K562 (cell line): Measurements from ENCODE around the gene CREB5. TPM values are rescaled to one million over a fixed set of nuclear protein-coding genes. Genes with fewer than 3 reads are reported as not detected.

Experiments used
- ATAC-seq: fragments of 200-7000 bp; cut with Tn5 transposase; 3 replicates; pipeline ENCODE4 v1.9.1; 2020; ENCODE audit warnings: moderate library complexity
- BruUV-seq: library from RNA; stranded (reverse); fragments of 400-500 nt; replicated peaks from 2 replicates; lab custom pipeline; 2021; lab: Mats Ljungman, UMichigan
- CTCF ChIA-PET: fragments of 300-600 bp; formaldehyde crosslinking; extraction: SDS; loops from one replicate; lab custom pipeline; 2021; ENCODE audit warnings: low intra/inter-chr PET ratio; lab: Yijun Ruan, JAX
- POLR2A ChIA-PET: fragments of 300-600, 350-650 bp; sonication (Branson Sonifier 250); formaldehyde crosslinking; extraction: SDS; loops from one replicate; lab custom pipeline; 2021; ENCODE audit warnings: antibody characterized with exemption, inconsistent platforms; lab: Yijun Ruan, JAX
- DNase-seq, 4 experiments: peaks; one replicate each; pipeline versions ENCODE4 v3.0.0 to v3.0.0-alpha.2; 2011 to 2018; ENCODE audit warnings: low spot score in 3 of 4, mixed read lengths in 3 of 4; ENCODE audit errors: extremely low read depth in 1 of 4
- FAIRE-seq: peaks from 2 replicates; lab custom pipeline; 2011; peaks lifted over from hg19 to GRCh38; lab: Jason Lieb, UNC
- H2AFZ ChIP-seq: 2 replicates; pipeline ENCODE4 v1.6.0; 2011; ENCODE audit warnings: low read depth, low read length, control low read depth, inconsistent platforms
- H3K27ac ChIP-seq: fragments of 200-600 bp; 3 replicates; pipeline ENCODE4 v1.8.0; 2011; ENCODE audit warnings: low read depth, mild to moderate bottlenecking, control low read depth, inconsistent platforms, low read length, moderate library complexity, mixed read lengths; ENCODE audit errors: extremely low read depth
- H3K27me3 ChIP-seq, 2 experiments: fragments of 300-600 bp in 1 of 2; 2 replicates in 1 of 2; 3 replicates in 1 of 2; pipeline versions ENCODE4 v1.6.0 to v1.8.0; 2011; ENCODE audit warnings: inconsistent platforms in 2 of 2, low read length in 2 of 2, mild to moderate bottlenecking in 1 of 2, mixed read lengths in 1 of 2, moderate library complexity in 1 of 2; ENCODE audit not compliant: control insufficient read depth in 2 of 2, insufficient read depth in 2 of 2
- H3K36me3 ChIP-seq: fragments of 300-600 bp; 3 replicates; pipeline ENCODE4 v1.8.0; 2011; ENCODE audit warnings: mild to moderate bottlenecking, low read length, inconsistent platforms; ENCODE audit not compliant: control insufficient read depth, insufficient read depth
- H3K4me1 ChIP-seq, 2 experiments: fragments of 200-600 bp in 1 of 2; replicated peaks in 1 of 2; 2 replicates in 1 of 2; 3 replicates in 1 of 2; pipeline versions ENCODE4 v1.5.1 to v1.8.0; 2011; ENCODE audit warnings: inconsistent platforms in 2 of 2, low read length in 2 of 2, mild to moderate bottlenecking in 1 of 2, mixed read lengths in 1 of 2, moderate library complexity in 1 of 2; ENCODE audit not compliant: control insufficient read depth in 2 of 2, insufficient read depth in 2 of 2
- H3K4me2 ChIP-seq: 2 replicates; pipeline ENCODE4 v1.6.1; 2011; ENCODE audit warnings: low read length, control low read depth, inconsistent platforms, mixed read lengths; ENCODE audit not compliant: insufficient read depth
- H3K4me3 ChIP-seq: fragments of 200-600 bp; sonication (generic), shearing (Covaris generic); 2 replicates; pipeline ENCODE4 v1.5.1; 2016; ENCODE audit warnings: control low read depth, inconsistent platforms
- H3K79me2 ChIP-seq: fragments of 200-600 bp; 3 replicates; pipeline ENCODE4 v1.8.0; 2011; ENCODE audit warnings: low read length, inconsistent platforms; ENCODE audit not compliant: control insufficient read depth, insufficient read depth
- H3K9ac ChIP-seq, 2 experiments: 2 replicates each; pipeline versions ENCODE4 v1.6.0 to v1.6.1; 2011; ENCODE audit warnings: low read depth in 2 of 2, low read length in 2 of 2, control low read depth in 1 of 2, inconsistent platforms in 1 of 2, mild to moderate bottlenecking in 1 of 2, mixed read lengths in 1 of 2; ENCODE audit not compliant: insufficient read depth in 1 of 2
- H3K9me1 ChIP-seq: one replicate; pipeline ENCODE4 v1.6.0; 2011; ENCODE audit warnings: inconsistent platforms, mild to moderate bottlenecking, low read length, moderate library complexity; ENCODE audit not compliant: control insufficient read depth, insufficient read depth
- H3K9me3 ChIP-seq: replicated peaks from 2 replicates; pipeline ENCODE4 v1.5.1; 2011; ENCODE audit warnings: low read depth, low read length, inconsistent platforms; ENCODE audit not compliant: control insufficient read depth, insufficient read depth
- H4K20me1 ChIP-seq: replicated peaks from 2 replicates; pipeline ENCODE4 v1.6.1; 2011; ENCODE audit warnings: low read length, inconsistent platforms, mixed read lengths; ENCODE audit not compliant: control insufficient read depth, insufficient read depth
- ARID1B ChIP-seq: fragments of 450-650 bp; IDR thresholded peaks from 2 replicates; pipeline ENCODE4 v1.6.1; 2016; ENCODE audit warnings: antibody characterized with exemption, mild to moderate bottlenecking, inconsistent platforms
- BCL6 ChIP-seq: fragments of 250-450 bp; sonication (Bioruptor Pico); IDR thresholded peaks from 2 replicates; pipeline ENCODE4 v1.4.0; 2020
- CHD2 ChIP-seq: IDR thresholded peaks from 2 replicates; pipeline ENCODE4 v1.6.1; 2011; ENCODE audit warnings: low read depth, low read length
- EHMT2 ChIP-seq: fragments of 450-650 bp; IDR thresholded peaks from 2 replicates; pipeline ENCODE4 v1.6.1; 2018; ENCODE audit warnings: antibody characterized with exemption
- EP400 ChIP-seq: fragments of 450-650 bp; IDR thresholded peaks from 2 replicates; pipeline ENCODE4 v1.6.1; 2017; ENCODE audit warnings: antibody characterized with exemption, mild to moderate bottlenecking, moderate library complexity
- HDAC1 ChIP-seq, 2 experiments: fragments of 450-650 bp; IDR thresholded peaks; 2 replicates each; pipeline ENCODE4 v1.6.1; 2016 to 2017; ENCODE audit warnings: inconsistent platforms in 1 of 2, mild to moderate bottlenecking in 1 of 2, moderate library complexity in 1 of 2
- HDAC6 ChIP-seq: IDR thresholded peaks from 2 replicates; pipeline ENCODE4 v1.6.1; 2012; ENCODE audit warnings: low read depth, mild to moderate bottlenecking, control low read depth, inconsistent platforms, low read length, moderate library complexity
- JUND ChIP-seq, 2 experiments: IDR thresholded peaks; 2 replicates in 1 of 2; 3 replicates in 1 of 2; pipeline ENCODE4 v1.6.1; 2011; ENCODE audit warnings: borderline replicate concordance in 2 of 2, low read depth in 2 of 2, low read length in 2 of 2, improper control_type of control experiment in 1 of 2, missing biosample characterization in 1 of 2, missing genetic modification characterization in 1 of 2, missing genetic modification reagents in 1 of 2
- KAT7 ChIP-seq: sonication (generic); formaldehyde crosslinking; IDR thresholded peaks from 2 replicates; pipeline ENCODE4 v1.8.0; 2022; ENCODE audit warnings: missing genetic modification reagents, mild to moderate bottlenecking, borderline replicate concordance
- KDM4B ChIP-seq, 2 experiments: fragments of 450-650 bp in 1 of 2; sonication (generic) in 1 of 2; IDR thresholded peaks; 2 replicates each; pipeline ENCODE4 v1.6.1; 2016 to 2017; ENCODE audit warnings: borderline replicate concordance in 2 of 2, antibody characterized with exemption in 1 of 2, low read depth in 1 of 2, mild to moderate bottlenecking in 1 of 2
- KLF6 ChIP-seq: fragments of 250-450 bp; sonication (Bioruptor Pico); IDR thresholded peaks from 2 replicates; pipeline ENCODE4 v1.4.0; 2020; ENCODE audit warnings: mild to moderate bottlenecking, moderate library complexity, borderline replicate concordance
- RAD21 ChIP-seq, 2 experiments: fragments of 250-450 bp in 1 of 2; fragments of 450-650 bp in 1 of 2; sonication (Bioruptor Pico) in 1 of 2; formaldehyde crosslinking in 1 of 2; IDR thresholded peaks in 1 of 2; conservative IDR thresholded peaks in 1 of 2; 2 replicates each; pipeline versions ENCODE4 v1.4.0 to v1.8.0; 2020 to 2022; ENCODE audit warnings: mild to moderate bottlenecking in 2 of 2, moderate library complexity in 1 of 2
- SAFB2 ChIP-seq: fragments of 200-400 bp; formaldehyde crosslinking; IDR thresholded peaks from 2 replicates; pipeline ENCODE4 v1.6.1; 2018; ENCODE audit warnings: borderline replicate concordance, low read length, low read depth, moderate library complexity; ENCODE audit not compliant: severe bottlenecking
- TCF7 ChIP-seq: sonication (generic); IDR thresholded peaks from 2 replicates; pipeline ENCODE4 v1.6.1; 2016; ENCODE audit warnings: antibody characterized with exemption, borderline replicate concordance
- TEAD4 ChIP-seq, 2 experiments: sonication (generic) in 1 of 2; formaldehyde crosslinking in 1 of 2; IDR thresholded peaks; 2 replicates each; pipeline versions ENCODE4 v1.6.1 to v1.8.0; 2012 to 2022; ENCODE audit warnings: borderline replicate concordance in 1 of 2, inconsistent platforms in 1 of 2, low read length in 1 of 2, mild to moderate bottlenecking in 1 of 2, missing genetic modification reagents in 1 of 2
- TFAM ChIP-seq: fragments of 250-450 bp; sonication (Bioruptor Pico); conservative IDR thresholded peaks from 2 replicates; pipeline ENCODE4 v1.5.0; 2021; ENCODE audit warnings: mild to moderate bottlenecking, moderate library complexity
- WGBS: fragments of 100-300 bp; shearing (Covaris generic); methylation state at CpG from one replicate; pipeline ENCODE4 v1.1.6; 2016; ENCODE audit warnings: low coverage, mixed read lengths; ENCODE audit not compliant: insufficient coverage; ENCODE audit errors: missing lambda C conversion rate; 5-methylcytosine and 5-hydroxymethylcytosine counted together
- in situ Hi-C: fragments of 300-500 bp; cut with MboI; formaldehyde crosslinking; loops from 4 replicates; pipeline ENCODE4 v1.15.0; 2018; ENCODE audit warnings: inconsistent platforms, mixed read lengths
- intact Hi-C: fragments of 100-400 bp; cut with micrococcal nuclease; formaldehyde crosslinking; loops from 2 replicates; pipeline ENCODE4 v1.14.2; 2022
- polyA plus RNA-seq, 8 experiments: library from polyadenylated mRNA; depleted of rRNA in 4 of 8; stranded (reverse) in 5 of 8; unstranded in 3 of 8; fragments of >200 nt; fragmentation: Nextera tagmentation in 2 of 8; fragmentation: Illumina TruSeq in 1 of 8; extraction: Ambion mirVana in 2 of 8; extraction: Trizol in 1 of 8; gene quantifications; 2 replicates each; pipeline versions ENCODE4 v1.2.1 to v1.2.3, GENCODE V29; 2011 to 2014; ENCODE audit warnings: inconsistent platforms in 1 of 8, missing spikeins in 1 of 8
- total RNA-seq, 7 experiments: library from RNA; depleted of rRNA in 6 of 7; stranded (reverse); fragments of >200 nt in 6 of 7; fragmentation: Illumina TruSeq in 2 of 7; extraction: Trizol in 2 of 7; gene quantifications; 2 replicates each; pipeline versions ENCODE4 v1.2.1 to v1.2.3, GENCODE V29; 2011 to 2021; ENCODE audit warnings: low replicate concordance in 1 of 7

CREB5 gene
- total and polyA plus RNA-seq, 9 of the 15 experiments (the other 6 are each of a cell fraction or from before 2014, with no cell fraction given) = 0.33 to 6.4 (median 1.8) TPM

- DNase-seq (no peak), FAIRE-seq (no peak), ATAC-seq (no peak)
- Histone ChIP-seq H4K20me1 (no peaks in the 10 kb centered on the region), H3K9me3 (no peaks in the 10 kb centered on the region), H3K9me1 (no peaks in the 10 kb centered on the region), H3K79me2 (no peaks in the 10 kb centered on the region), H3K4me1 (no peaks in the 10 kb centered on the region), H2AFZ (no peak overlapping the region), H3K27ac (no peak overlapping the region), H3K4me3 (no peak overlapping the region), H3K27me3 (no peaks in the 10 kb centered on the region), H3K4me2 (no peak overlapping the region), H3K9ac (no peak overlapping the region), H3K36me3 (no peaks in the 10 kb centered on the region)
- POLR2A ChIA-PET = no interaction called here
- no TSS peak for BruUV-seq
- TF ChIP-seq TCF7 (no peak), EP400 (no peak), KAT7 (no peak), KDM4B (IDR thresholded peaks at IDR 0.05; ENCODE audit: borderline replicate concordance in 2 of 2, low read depth in 1 of 2) (no peak), BCL6 (CRISPR knock-in tag) (no peak), HDAC1 (IDR thresholded peaks at IDR 0.05) (no peak), JUND (IDR thresholded peaks at IDR 0.05; ENCODE audit: borderline replicate concordance, low read depth, low read length) (no peak), JUND (tag; IDR thresholded peaks at IDR 0.05; ENCODE audit: borderline replicate concordance, low read depth, low read length) (no peak), TFAM (CRISPR knock-in tag) (no peak), ARID1B (no peak), RAD21 (CRISPR knock-in tag; conservative IDR thresholded peaks at IDR 0.05 in 1 of 2, IDR thresholded peaks at IDR 0.05 in 1 of 2) (no peak), CHD2 (no peak), KLF6 (CRISPR knock-in tag) (no peak), EHMT2 (no peak), HDAC6 (no peak), TEAD4 (IDR thresholded peaks at IDR 0.05; ENCODE audit: low read length) (no peak), TEAD4 (CRISPR knock-in tag; IDR thresholded peaks at IDR 0.05; ENCODE audit: borderline replicate concordance) (no peak), SAFB2 (no peak)
- WGBS = 13% methylated on average over 1 of the region's 1 CpG
- intact Hi-C loops (no loop called here), in situ Hi-C loops (no loop called here)
- CTCF ChIA-PET = no interaction called here
These were observed 403.1 kb downstream of the CREB5 start for GRCh38 chr7:28815369-28815927.
